ENCODE results near the gene RHBDF2. TPM values are rescaled to one million over a fixed set of nuclear protein-coding genes. Genes with fewer than 3 reads are reported as not detected.

The RHBDF2 gene
- total RNA-seq, 2 donors from 2014 or later: 91.6 to 153 TPM

GRCh38 chr17:76485569-76485968 lies 15.7 kb downstream of the RHBDF2 start:
- H3K27me3 ChIP-seq (replicated peaks; ENCODE audit: insufficient read depth): no peaks in the 10 kb centered on the region
- DNase-seq (ENCODE audit: low spot score) (no peak), ATAC-seq (ENCODE audit: insufficient number of reproducible peaks, low FRiP score, low read depth) (no peak)
- H3K4me3 ChIP-seq: no peak overlapping the region
- H3K36me3 ChIP-seq: no peaks in the 10 kb centered on the region
- TF ChIP-seq, protein P1, sequence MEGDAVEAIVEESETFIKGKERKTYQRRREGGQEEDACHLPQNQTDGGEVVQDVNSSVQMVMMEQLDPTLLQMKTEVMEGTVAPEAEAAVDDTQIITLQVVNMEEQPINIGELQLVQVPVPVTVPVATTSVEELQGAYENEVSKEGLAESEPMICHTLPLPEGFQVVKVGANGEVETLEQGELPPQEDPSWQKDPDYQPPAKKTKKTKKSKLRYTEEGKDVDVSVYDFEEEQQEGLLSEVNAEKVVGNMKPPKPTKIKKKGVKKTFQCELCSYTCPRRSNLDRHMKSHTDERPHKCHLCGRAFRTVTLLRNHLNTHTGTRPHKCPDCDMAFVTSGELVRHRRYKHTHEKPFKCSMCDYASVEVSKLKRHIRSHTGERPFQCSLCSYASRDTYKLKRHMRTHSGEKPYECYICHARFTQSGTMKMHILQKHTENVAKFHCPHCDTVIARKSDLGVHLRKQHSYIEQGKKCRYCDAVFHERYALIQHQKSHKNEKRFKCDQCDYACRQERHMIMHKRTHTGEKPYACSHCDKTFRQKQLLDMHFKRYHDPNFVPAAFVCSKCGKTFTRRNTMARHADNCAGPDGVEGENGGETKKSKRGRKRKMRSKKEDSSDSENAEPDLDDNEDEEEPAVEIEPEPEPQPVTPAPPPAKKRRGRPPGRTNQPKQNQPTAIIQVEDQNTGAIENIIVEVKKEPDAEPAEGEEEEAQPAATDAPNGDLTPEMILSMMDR (IDR thresholded peaks at IDR 0.05): no peak
- no peaks in the 10 kb centered on the region for H3K4me1 ChIP-seq (ENCODE audit: control insufficient read depth in 1 of 2, low read depth in 2 of 2)
- no peaks in the 10 kb centered on the region for H3K9me3 ChIP-seq
- peak overlapping the region in 1 of 2 donors; percentile 26 for H3K27ac ChIP-seq

DNA sequence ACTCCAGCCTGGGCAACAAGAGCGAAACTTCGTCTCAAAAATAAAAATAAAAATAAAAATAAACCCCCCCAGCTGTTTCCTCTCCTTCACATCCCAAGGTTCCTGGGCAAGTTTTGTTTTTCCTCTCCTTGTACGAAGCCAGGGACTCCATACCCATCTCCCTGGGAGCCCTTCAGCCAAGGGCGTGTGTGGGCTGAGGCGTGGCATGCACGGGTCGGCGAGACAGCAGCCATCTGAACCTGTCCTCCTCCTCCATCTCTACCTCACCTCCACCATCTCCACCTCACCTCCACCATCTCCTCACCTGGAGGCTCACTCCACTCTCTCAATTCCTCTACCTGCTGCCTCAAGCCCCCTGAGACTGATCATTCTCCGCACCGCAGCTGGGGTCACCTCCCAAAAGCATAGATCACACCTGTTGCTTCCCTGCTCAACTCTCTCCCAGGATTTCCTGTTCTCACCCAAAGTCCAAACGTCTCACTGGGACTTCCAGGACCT lies 16.9 kb downstream of the RHBDF2 start:
- no peaks in the 10 kb centered on the region for H3K9me3 ChIP-seq
- H3K4me1 ChIP-seq (ENCODE audit: control insufficient read depth in 1 of 2, low read depth in 2 of 2): no peaks in the 10 kb centered on the region
- H3K36me3 ChIP-seq: no peaks in the 10 kb centered on the region
- DNase-seq (ENCODE audit: low spot score) (no peak), ATAC-seq (ENCODE audit: insufficient number of reproducible peaks, low FRiP score, low read depth) (no peak)
- no peak overlapping the region for H3K4me3 ChIP-seq
- TF ChIP-seq, protein P1 (IDR thresholded peaks at IDR 0.05): no peak
- peak overlapping the region in 1 of 2 donors; percentile 8 for H3K27ac ChIP-seq
- no peaks in the 10 kb centered on the region for H3K27me3 ChIP-seq (replicated peaks; ENCODE audit: insufficient read depth)

DNA sequence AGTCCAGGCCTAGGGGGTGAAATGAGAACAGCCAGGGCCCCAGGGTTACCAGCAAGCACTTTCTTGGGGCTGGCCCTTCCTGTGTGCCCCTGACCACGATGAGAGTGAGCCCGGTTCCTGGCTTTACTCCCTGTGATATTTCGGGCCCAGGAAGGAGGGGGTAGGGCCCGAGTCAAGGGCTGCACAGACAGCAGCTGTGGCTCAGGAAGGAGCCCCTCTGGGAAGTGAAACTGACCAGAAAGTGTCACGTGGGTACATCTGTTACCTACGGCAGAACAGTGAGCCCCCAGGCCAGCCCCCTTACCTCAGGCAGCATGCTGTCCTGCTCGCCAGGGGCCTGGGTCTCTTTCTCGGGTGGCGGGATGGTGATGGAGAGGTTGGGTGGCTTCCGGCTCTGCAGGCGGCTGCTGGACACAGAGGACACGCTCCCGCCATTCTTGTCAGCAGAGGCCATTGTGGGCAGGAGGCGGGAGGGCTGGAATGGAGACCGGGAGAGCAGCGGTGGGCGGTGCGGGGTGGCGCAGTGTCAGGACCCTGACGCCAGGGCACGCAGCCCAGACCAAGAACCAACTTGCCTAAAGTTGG lies 20.1 kb downstream of the RHBDF2 start:
- Histone ChIP-seq H3K27ac (peak overlapping the region in 1 of 2 donors; percentile 30), H3K27me3 (replicated peaks; ENCODE audit: insufficient read depth) (no peaks in the 10 kb centered on the region), H3K36me3 (no peaks in the 10 kb centered on the region), H3K4me3 (no peak overlapping the region), H3K9me3 (no peaks in the 10 kb centered on the region), H3K4me1 (ENCODE audit: control insufficient read depth in 1 of 2, low read depth in 2 of 2) (no peaks in the 10 kb centered on the region)
- TF ChIP-seq, protein P1 (IDR thresholded peaks at IDR 0.05): no peak
- DNase-seq (ENCODE audit: low spot score): no peak
- no peak for ATAC-seq (ENCODE audit: insufficient number of reproducible peaks, low FRiP score, low read depth)

DNA sequence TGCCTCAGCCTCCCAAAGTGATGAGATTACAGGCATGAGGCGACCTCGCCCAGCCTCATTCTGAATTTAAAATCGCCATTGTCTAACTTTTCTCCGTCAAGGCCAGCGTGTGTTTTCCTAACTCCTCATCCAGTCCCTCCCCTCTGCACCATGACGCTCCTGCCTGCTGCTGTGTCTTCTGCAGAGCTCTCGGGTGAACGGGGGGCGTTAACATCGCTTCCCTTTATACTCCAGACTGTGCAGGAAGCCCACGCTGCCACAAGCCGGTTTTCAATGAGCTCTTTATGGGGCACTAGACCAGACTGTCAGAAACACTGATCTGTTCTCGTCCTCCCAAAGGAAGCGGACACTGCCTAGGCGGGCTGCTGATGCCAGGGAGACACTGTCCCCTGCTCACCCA lies 20.6 kb downstream of the RHBDF2 start:
- no peaks in the 10 kb centered on the region for H3K9me3 ChIP-seq

GRCh38 chr17:76479515-76480060 lies 21.6 kb downstream of the RHBDF2 start:
- no peaks in the 10 kb centered on the region for H3K9me3 ChIP-seq
- TF ChIP-seq, protein P1 (IDR thresholded peaks at IDR 0.05): no peak
- no peak for DNase-seq (ENCODE audit: low spot score)
- no peaks in the 10 kb centered on the region for H3K4me1 ChIP-seq (ENCODE audit: control insufficient read depth in 1 of 2, low read depth in 2 of 2)
- no peaks in the 10 kb centered on the region for H3K27me3 ChIP-seq (replicated peaks; ENCODE audit: insufficient read depth)
- no peak overlapping the region for H3K4me3 ChIP-seq
- ATAC-seq (ENCODE audit: insufficient number of reproducible peaks, low FRiP score, low read depth): no peak
- H3K27ac ChIP-seq: no peak overlapping the region
- H3K36me3 ChIP-seq: no peaks in the 10 kb centered on the region

More for the DNA sequence above, 20.6 kb downstream of the RHBDF2 start:
- Histone ChIP-seq H3K27me3 (replicated peaks; ENCODE audit: insufficient read depth) (no peaks in the 10 kb centered on the region), H3K27ac (no peak overlapping the region), H3K4me3 (no peak overlapping the region), H3K36me3 (no peaks in the 10 kb centered on the region), H3K4me1 (ENCODE audit: control insufficient read depth in 1 of 2, low read depth in 2 of 2) (no peaks in the 10 kb centered on the region)
- TF ChIP-seq, protein P1 (IDR thresholded peaks at IDR 0.05): no peak
- ATAC-seq (ENCODE audit: insufficient number of reproducible peaks, low FRiP score, low read depth): no peak
- no peak for DNase-seq (ENCODE audit: low spot score)

All from thoracic aorta (tissue), 2 donors.